ENCODE results near the gene ABCG1. TPM values are rescaled to one million over a fixed set of nuclear protein-coding genes. Genes with fewer than 3 reads are reported as not detected.

Gene ABCG1
- total RNA-seq, 1 donor from 2014 or later = 11.4 TPM

GRCh38 chr21:42260121-42260520 is 41.2 kb downstream of the ABCG1 start:
- DNase-seq = no peak
- no peak overlapping the region for H3K27ac Mint-ChIP-seq
- peaks cover 8% of the 10 kb centered on the region for H3K4me1 Mint-ChIP-seq
- intact Hi-C loops (cut with micrococcal nuclease) = no loop called here
- peaks cover 2% of the 10 kb centered on the region for H3K36me3 Mint-ChIP-seq (ENCODE audit: low read depth)
- H3K27me3 Mint-ChIP-seq = peaks cover 2% of the 10 kb centered on the region
- no peak overlapping the region for H3K4me3 Mint-ChIP-seq
- H3K9me3 Mint-ChIP-seq = no peaks in the 10 kb centered on the region

- H3K9me3 Mint-ChIP-seq = no peaks in the 10 kb centered on the region
- peaks cover 8% of the 10 kb centered on the region for H3K4me1 Mint-ChIP-seq
- H3K27ac Mint-ChIP-seq = no peak overlapping the region
- H3K4me3 Mint-ChIP-seq = no peak overlapping the region
- intact Hi-C loops (cut with micrococcal nuclease) = no loop called here
- H3K27me3 Mint-ChIP-seq = peaks cover 2% of the 10 kb centered on the region
- H3K36me3 Mint-ChIP-seq (ENCODE audit: low read depth) = peaks cover 2% of the 10 kb centered on the region
- no peak for DNase-seq
These were observed 42.9 kb downstream of the ABCG1 start for GRCh38 chr21:42261829-42262200.

DNA sequence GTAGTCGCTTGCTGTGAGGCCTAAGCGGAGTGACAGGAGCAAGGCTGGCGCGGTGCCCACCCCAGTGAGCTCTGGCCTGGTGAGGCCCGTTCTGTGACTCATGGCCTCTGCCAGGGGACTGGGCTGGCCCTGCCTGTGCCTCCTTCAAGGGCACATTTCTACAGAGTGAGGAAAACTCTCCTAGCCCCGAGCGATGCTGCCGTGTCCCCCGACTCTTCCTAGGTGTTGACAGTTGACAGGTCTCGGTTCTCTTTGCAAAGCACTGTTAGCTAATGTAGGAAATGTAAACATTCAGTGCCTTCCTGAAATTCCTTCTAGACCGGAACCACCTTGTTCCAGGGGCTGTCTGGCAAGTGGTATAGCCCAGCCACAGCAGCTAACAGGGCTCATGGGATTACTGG is 43.9 kb downstream of the ABCG1 start:
- Mint-ChIP-seq H3K4me1 (peaks cover 13% of the 10 kb centered on the region), H3K36me3 (ENCODE audit: low read depth) (peaks cover 2% of the 10 kb centered on the region), H3K4me3 (no peak overlapping the region), H3K27me3 (peaks cover 2% of the 10 kb centered on the region), H3K9me3 (no peaks in the 10 kb centered on the region), H3K27ac (no peak overlapping the region)
- intact Hi-C loops (cut with micrococcal nuclease) = no loop called here
- no peak for DNase-seq

DNA sequence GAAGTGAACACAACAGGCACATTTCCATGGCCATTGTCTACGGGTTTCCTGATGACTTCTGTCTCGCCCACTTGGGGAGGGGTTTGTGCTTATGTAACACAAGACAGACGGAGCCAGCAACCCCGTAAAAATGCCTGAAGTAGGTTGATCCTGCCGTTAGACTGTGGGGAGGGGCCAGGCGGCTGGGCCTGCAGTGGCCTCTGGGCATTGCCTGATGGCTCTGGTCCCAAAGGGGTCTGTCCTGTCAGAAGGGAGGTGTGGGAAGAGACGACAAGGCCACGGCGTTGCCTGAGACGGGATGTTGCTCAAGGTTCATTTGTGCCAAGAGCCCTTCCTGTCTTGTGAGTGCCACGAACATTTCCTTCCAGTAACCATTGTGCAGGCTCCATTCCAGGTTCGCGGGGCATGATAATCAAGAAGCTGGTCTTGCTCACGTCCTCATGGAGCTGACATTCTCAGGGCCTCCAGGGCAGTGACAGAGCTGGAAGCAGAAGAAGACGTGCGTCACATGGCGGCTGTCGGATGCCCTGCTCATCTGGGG is 44.7 kb downstream of the ABCG1 start:
- peaks cover 16% of the 10 kb centered on the region for H3K4me1 Mint-ChIP-seq

GRCh38 chr21:42264245-42265195 is 45.6 kb downstream of the ABCG1 start:
- intact Hi-C loops (cut with micrococcal nuclease) = no loop called here
- Mint-ChIP-seq H3K4me3 (no peak overlapping the region), H3K4me1 (peaks cover 20% of the 10 kb centered on the region), H3K27me3 (no peaks in the 10 kb centered on the region), H3K27ac (no peak overlapping the region), H3K9me3 (no peaks in the 10 kb centered on the region), H3K36me3 (ENCODE audit: low read depth) (no peaks in the 10 kb centered on the region)
- DNase-seq = no peak

More for the DNA sequence above, 44.7 kb downstream of the ABCG1 start:
- no peak overlapping the region for H3K4me3 Mint-ChIP-seq
- intact Hi-C loops (cut with micrococcal nuclease) = no loop called here
- DNase-seq = no peak
- no peaks in the 10 kb centered on the region for H3K36me3 Mint-ChIP-seq (ENCODE audit: low read depth)
- no peaks in the 10 kb centered on the region for H3K27me3 Mint-ChIP-seq
- no peaks in the 10 kb centered on the region for H3K9me3 Mint-ChIP-seq
- no peak overlapping the region for H3K27ac Mint-ChIP-seq

GRCh38 chr21:42265231-42265812 is 46.4 kb downstream of the ABCG1 start:
- Mint-ChIP-seq H3K4me3 (no peak overlapping the region), H3K36me3 (ENCODE audit: low read depth) (no peaks in the 10 kb centered on the region), H3K4me1 (peaks cover 20% of the 10 kb centered on the region), H3K9me3 (no peaks in the 10 kb centered on the region), H3K27ac (no peak overlapping the region), H3K27me3 (no peaks in the 10 kb centered on the region)
- DNase-seq = no peak
- intact Hi-C loops (cut with micrococcal nuclease) = no loop called here

GRCh38 chr21:42266971-42267556 is 48.1 kb downstream of the ABCG1 start:
- Mint-ChIP-seq H3K27ac (no peak overlapping the region), H3K4me3 (peak overlapping the region; percentile 3), H3K27me3 (no peaks in the 10 kb centered on the region), H3K36me3 (ENCODE audit: low read depth) (peaks cover 2% of the 10 kb centered on the region), H3K4me1 (peaks cover 20% of the 10 kb centered on the region), H3K9me3 (no peaks in the 10 kb centered on the region)
- DNase-seq = no peak
- intact Hi-C loops (cut with micrococcal nuclease) = no loop called here

- H3K27ac Mint-ChIP-seq = no peak overlapping the region
- intact Hi-C loops (cut with micrococcal nuclease) = no loop called here
- no peaks in the 10 kb centered on the region for H3K9me3 Mint-ChIP-seq
- no peak overlapping the region for H3K4me3 Mint-ChIP-seq
- peaks cover 2% of the 10 kb centered on the region for H3K36me3 Mint-ChIP-seq (ENCODE audit: low read depth)
- DNase-seq = no peak
- H3K4me1 Mint-ChIP-seq = peaks cover 20% of the 10 kb centered on the region
- no peaks in the 10 kb centered on the region for H3K27me3 Mint-ChIP-seq
These were observed 50.4 kb downstream of the ABCG1 start for GRCh38 chr21:42269386-42269785.

DNA sequence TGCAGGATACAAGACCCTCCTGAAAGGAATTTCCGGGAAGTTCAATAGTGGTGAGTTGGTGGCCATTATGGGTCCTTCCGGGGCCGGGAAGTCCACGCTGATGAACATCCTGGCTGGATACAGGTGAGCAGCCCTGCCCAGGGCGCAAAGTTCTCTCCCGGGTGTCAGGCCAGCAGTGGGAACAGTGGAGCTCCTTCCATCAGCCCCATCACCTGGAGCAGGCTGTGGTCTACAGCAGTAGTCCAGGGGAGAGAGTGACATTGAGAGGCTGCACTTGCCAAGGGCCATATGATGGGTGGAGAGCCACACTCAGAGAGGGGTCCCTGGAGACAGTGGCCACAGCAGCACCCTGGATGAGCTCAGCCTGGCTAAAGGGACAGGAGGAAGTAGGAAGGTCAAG is 52.1 kb downstream of the ABCG1 start:
- DNase-seq = no peak
- intact Hi-C loops (cut with micrococcal nuclease) = no loop called here
- Mint-ChIP-seq H3K4me3 (no peak overlapping the region), H3K27ac (no peak overlapping the region), H3K9me3 (no peaks in the 10 kb centered on the region), H3K4me1 (peaks cover 20% of the 10 kb centered on the region), H3K36me3 (ENCODE audit: low read depth) (peaks cover 2% of the 10 kb centered on the region), H3K27me3 (no peaks in the 10 kb centered on the region)

DNA sequence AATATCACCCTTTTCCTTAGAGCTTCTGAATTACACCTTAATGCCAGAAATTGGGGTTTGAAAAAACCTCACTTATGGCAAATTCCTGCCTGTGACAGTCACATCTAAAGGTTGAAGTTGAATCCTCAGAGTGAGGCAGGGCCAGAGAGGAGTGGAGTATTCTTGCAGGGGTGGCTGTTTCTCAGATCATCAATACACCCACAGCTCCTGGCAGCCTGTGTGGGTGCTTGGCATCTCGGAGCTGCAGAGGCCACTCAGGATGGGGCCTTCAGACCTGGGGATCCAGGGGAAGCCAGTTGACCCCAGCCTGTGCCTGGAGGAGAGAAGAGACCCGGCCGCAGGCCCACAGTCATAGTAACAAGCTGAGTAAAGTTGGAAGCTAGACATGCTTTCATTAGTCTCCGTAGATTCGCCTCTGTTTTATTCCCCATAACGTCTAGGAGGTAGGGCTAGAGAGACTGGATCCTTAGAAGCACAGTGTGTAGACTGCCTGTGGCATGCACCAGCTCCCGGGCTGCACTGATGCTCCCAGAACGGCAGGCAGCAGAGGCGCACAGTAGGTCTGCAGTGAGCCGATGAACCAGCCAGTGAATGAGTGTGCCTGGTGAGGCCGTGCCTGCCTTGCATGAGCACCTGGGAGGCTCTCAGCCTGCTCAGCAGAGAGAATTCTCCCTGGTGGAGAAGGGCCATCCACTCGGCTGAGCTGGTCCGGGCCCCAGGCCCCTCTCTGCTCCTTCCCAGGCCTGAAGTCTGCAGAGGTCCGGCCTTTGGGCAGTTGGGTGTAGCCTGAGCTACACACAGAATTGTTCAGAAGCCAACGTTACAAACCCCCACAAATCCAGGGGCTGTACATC is 53.4 kb downstream of the ABCG1 start:
- peaks cover 4% of the 10 kb centered on the region for H3K36me3 Mint-ChIP-seq (ENCODE audit: low read depth)
- H3K27ac Mint-ChIP-seq = no peak overlapping the region
- intact Hi-C loops (cut with micrococcal nuclease) = no loop called here
- DNase-seq = no peak
- no peak overlapping the region for H3K4me3 Mint-ChIP-seq
- H3K27me3 Mint-ChIP-seq = no peaks in the 10 kb centered on the region
- H3K4me1 Mint-ChIP-seq = peaks cover 15% of the 10 kb centered on the region
- no peaks in the 10 kb centered on the region for H3K9me3 Mint-ChIP-seq

DNA sequence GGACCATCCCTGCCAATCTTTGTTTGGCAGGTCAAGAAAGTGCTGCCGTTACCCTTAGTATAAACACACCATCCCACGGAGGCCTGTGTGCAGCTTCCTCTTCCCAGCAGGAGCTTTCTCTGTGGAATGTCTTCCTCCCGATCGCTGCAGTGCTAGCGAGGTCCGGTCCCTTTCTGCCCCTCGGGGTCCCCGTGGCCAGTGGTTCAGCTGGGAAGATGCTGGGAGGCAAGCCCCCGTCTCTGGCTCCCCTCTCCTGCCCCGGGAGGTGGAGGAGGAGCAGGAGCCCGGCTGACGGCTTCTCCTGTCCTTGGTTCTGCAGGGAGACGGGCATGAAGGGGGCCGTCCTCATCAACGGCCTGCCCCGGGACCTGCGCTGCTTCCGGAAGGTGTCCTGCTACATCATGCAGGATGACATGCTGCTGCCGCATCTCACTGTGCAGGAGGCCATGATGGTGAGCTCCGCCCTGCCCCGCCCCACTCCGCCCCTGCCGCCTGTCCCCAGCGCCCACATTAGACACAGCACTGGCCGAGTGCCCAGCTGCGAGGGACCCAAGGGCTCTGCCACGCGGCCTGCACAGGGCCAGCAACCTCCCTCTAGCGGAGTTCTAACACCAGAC is 54.2 kb downstream of the ABCG1 start:
- intact Hi-C loops (cut with micrococcal nuclease) = no loop called here

DNA sequence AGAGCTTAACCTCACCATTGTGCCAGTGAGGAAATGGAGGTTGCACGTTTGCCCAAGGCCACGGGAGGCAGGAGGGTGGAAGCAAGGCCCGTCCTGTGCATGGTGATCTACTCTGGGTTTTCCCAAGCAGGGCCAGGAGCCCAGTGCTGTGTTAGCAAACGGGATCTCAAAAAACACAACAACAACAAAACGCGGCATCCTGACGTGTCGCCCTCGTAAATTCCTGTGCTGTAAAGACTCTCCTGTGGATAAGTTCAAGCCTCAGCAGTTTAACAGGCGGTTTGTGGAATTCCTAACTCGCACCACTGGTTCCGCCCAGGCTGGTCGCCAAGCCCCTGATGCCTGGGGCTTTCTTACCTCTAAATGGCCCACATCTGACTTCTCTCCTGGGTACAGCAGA is 57.1 kb downstream of the ABCG1 start:
- no peak overlapping the region for H3K4me3 Mint-ChIP-seq
- no peaks in the 10 kb centered on the region for H3K27me3 Mint-ChIP-seq
- no peaks in the 10 kb centered on the region for H3K9me3 Mint-ChIP-seq
- intact Hi-C loops (cut with micrococcal nuclease) = no loop called here
- no peak overlapping the region for H3K27ac Mint-ChIP-seq
- no peaks in the 10 kb centered on the region for H3K4me1 Mint-ChIP-seq
- DNase-seq = no peak
- H3K36me3 Mint-ChIP-seq (ENCODE audit: low read depth) = peaks cover 4% of the 10 kb centered on the region

More for the DNA sequence above, 54.2 kb downstream of the ABCG1 start:
- Mint-ChIP-seq H3K4me3 (no peak overlapping the region), H3K36me3 (ENCODE audit: low read depth) (peaks cover 4% of the 10 kb centered on the region), H3K27me3 (no peaks in the 10 kb centered on the region), H3K9me3 (no peaks in the 10 kb centered on the region), H3K4me1 (peaks cover 8% of the 10 kb centered on the region), H3K27ac (no peak overlapping the region)
- no peak for DNase-seq

GRCh38 chr21:42276526-42277154 is 57.7 kb downstream of the ABCG1 start:
- Mint-ChIP-seq H3K4me3 (no peak overlapping the region), H3K36me3 (ENCODE audit: low read depth) (peaks cover 2% of the 10 kb centered on the region), H3K27me3 (no peaks in the 10 kb centered on the region), H3K9me3 (no peaks in the 10 kb centered on the region), H3K4me1 (no peaks in the 10 kb centered on the region), H3K27ac (no peak overlapping the region)
- no peak for DNase-seq
- intact Hi-C loops (cut with micrococcal nuclease) = no loop called here
